NCI-H2107 treated with DMSO at 0.1 percent for 48 hours (cell line): ENCODE data around the gene CEP152.
"Not testable (repeated sequence)": the region's sequence is repeated elsewhere in the genome, so short reads cannot be mapped to it uniquely, and the experiment has no call there.

Experiments
- DNase-seq: peaks from one replicate; lab custom pipeline; 2025; ENCODE audit not compliant: unreplicated experiment; lab: John Stamatoyannopoulos, UW

CEP152 gene

GRCh38 chr15:48810414-48811324 is at the start of gene CEP152:
Gene CEP152 (minus strand): TSS chr15:48811069. CDS start chr15:48805649, 5,420 bp downstream.
- DNase-seq: peak; percentile 95

- no peak for DNase-seq
These were observed 48.6 kb upstream of the CEP152 start for GRCh38 chr15:48859426-48859825.

GRCh38 chr15:48858401-48858800 is 47.5 kb upstream of the CEP152 start:
- peak; percentile 28 for DNase-seq

- DNase-seq: no peak
These were observed 46.1 kb upstream of the CEP152 start for GRCh38 chr15:48856942-48857341.

- DNase-seq: no peak
These were observed 44.9 kb upstream of the CEP152 start for GRCh38 chr15:48855501-48856440.

- not testable (repeated sequence) for DNase-seq
These were observed 43.6 kb upstream of the CEP152 start for GRCh38 chr15:48854434-48854833.

GRCh38 chr15:48851956-48852355 is 41.1 kb upstream of the CEP152 start:
- no peak for DNase-seq

GRCh38 chr15:48850648-48851047 is 39.8 kb upstream of the CEP152 start:
- DNase-seq: no peak

- DNase-seq: no peak
These were observed 34.3 kb upstream of the CEP152 start for GRCh38 chr15:48845123-48845522.

- DNase-seq: no peak
These were observed 31.6 kb upstream of the CEP152 start for GRCh38 chr15:48842501-48842900.

- DNase-seq: no peak
These were observed 23.9 kb upstream of the CEP152 start for GRCh38 chr15:48834756-48835155.

GRCh38 chr15:48833526-48834239 is 22.8 kb upstream of the CEP152 start:
- DNase-seq: no peak

- DNase-seq: no peak
These were observed 21.8 kb upstream of the CEP152 start for GRCh38 chr15:48832648-48833047.

GRCh38 chr15:48828906-48829305 is 18.0 kb upstream of the CEP152 start:
- no peak for DNase-seq

GRCh38 chr15:48828471-48828870 is 17.6 kb upstream of the CEP152 start:
- no peak for DNase-seq

GRCh38 chr15:48825075-48825474 is 14.2 kb upstream of the CEP152 start:
- DNase-seq: no peak

GRCh38 chr15:48823706-48824105 is 12.8 kb upstream of the CEP152 start:
- DNase-seq: no peak

- no peak for DNase-seq
These were observed 12.4 kb upstream of the CEP152 start for GRCh38 chr15:48823237-48823636.

- no peak for DNase-seq
These were observed 3.4 kb upstream of the CEP152 start for GRCh38 chr15:48814286-48814685.

- peak; percentile 46 for DNase-seq
These were observed 573 bp upstream of the CEP152 start for GRCh38 chr15:48811325-48811958.

- DNase-seq: peak; percentile 40
These were observed 4.7 kb downstream of the CEP152 start for GRCh38 chr15:48806151-48806550.
